WTC11 (cell line): ENCODE data around the gene LRRC8C. TPM values are rescaled to one million over a fixed set of nuclear protein-coding genes. Genes with fewer than 3 reads are reported as not detected.

Source experiments
- ATAC-seq: fragments of 200-7000 bp; cut with Tn5 transposase; 2 replicates; pipeline ENCODE4 v1.10.0; 2021; ENCODE audit warnings: mild to moderate bottlenecking, moderate library complexity
- CTCF ChIA-PET: fragments of 300-600 bp; sonication (Branson Sonifier 250); formaldehyde crosslinking; loops from one replicate; lab custom pipeline; 2021; ENCODE audit warnings: antibody characterized with exemption; lab: Charles Lee
- POLR2A ChIA-PET: fragments of 350-600 bp; sonication (Branson Sonifier 250); formaldehyde crosslinking; loops from one replicate; lab custom pipeline; 2021; ENCODE audit warnings: antibody characterized with exemption; lab: Charles Lee
- DNase-seq: peaks from one replicate; pipeline ENCODE4 v3.0.0; 2021; ENCODE audit warnings: low spot score
- H3K27ac Mint-ChIP-seq: 2 replicates; pipeline ENCODE4 v1.8.0; 2021; ENCODE audit warnings: mixed read lengths
- H3K27me3 Mint-ChIP-seq: 2 replicates; pipeline ENCODE4 v1.8.0; 2021; ENCODE audit warnings: low read depth, mild to moderate bottlenecking, moderate library complexity, mixed read lengths
- H3K36me3 Mint-ChIP-seq: 2 replicates; pipeline ENCODE4 v1.8.0; 2021; ENCODE audit warnings: mixed read lengths
- H3K4me1 Mint-ChIP-seq: 2 replicates; pipeline ENCODE4 v1.8.0; 2022; ENCODE audit warnings: mixed read lengths
- H3K4me3 Mint-ChIP-seq: 2 replicates; pipeline ENCODE4 v1.8.0; 2021; ENCODE audit warnings: mild to moderate bottlenecking, moderate library complexity, mixed read lengths
- H3K9me3 Mint-ChIP-seq: 2 replicates; pipeline ENCODE4 v1.8.0; 2021; ENCODE audit warnings: mixed read lengths
- AR ChIP-seq: fragments of 250-450 bp; sonication (Bioruptor Pico); IDR thresholded peaks from 2 replicates; pipeline ENCODE4 v1.9.0; 2021; ENCODE audit warnings: mild to moderate bottlenecking
- ATF2 ChIP-seq: sonication (generic); formaldehyde crosslinking; IDR thresholded peaks from 2 replicates; pipeline ENCODE4 v1.8.1; 2022; ENCODE audit warnings: low read depth, missing genetic modification reagents, borderline replicate concordance
- ATF3 ChIP-seq: sonication (generic); formaldehyde crosslinking; conservative IDR thresholded peaks from 2 replicates; pipeline ENCODE4 v1.8.1; 2022; ENCODE audit warnings: mild to moderate bottlenecking, missing genetic modification reagents
- CBFB ChIP-seq: sonication (generic); formaldehyde crosslinking; IDR thresholded peaks from 2 replicates; pipeline ENCODE4 v1.8.1; 2022; ENCODE audit warnings: mild to moderate bottlenecking, low read depth, missing genetic modification reagents
- HMGA2 ChIP-seq: fragments of 250-450 bp; sonication (Bioruptor Pico); IDR thresholded peaks from 2 replicates; pipeline ENCODE4 v1.4.0; 2021; ENCODE audit warnings: mild to moderate bottlenecking, moderate library complexity
- MYBL2 ChIP-seq: sonication (generic); formaldehyde crosslinking; IDR thresholded peaks from 2 replicates; pipeline ENCODE4 v1.8.1; 2023; ENCODE audit warnings: mild to moderate bottlenecking, moderate library complexity, missing genetic modification reagents
- NFATC4 ChIP-seq: fragments of 250-450 bp; sonication (Bioruptor Pico); IDR thresholded peaks from 2 replicates; pipeline ENCODE4 v1.9.0; 2021; ENCODE audit warnings: mild to moderate bottlenecking
- NR2C2 ChIP-seq: sonication (generic); formaldehyde crosslinking; IDR thresholded peaks from 2 replicates; pipeline ENCODE4 v1.8.0; 2022; ENCODE audit warnings: mild to moderate bottlenecking, missing genetic modification reagents
- OVOL2 ChIP-seq: fragments of 250-450 bp; sonication (Bioruptor Pico); IDR thresholded peaks from 2 replicates; pipeline ENCODE4 v1.9.0; 2021; ENCODE audit warnings: mild to moderate bottlenecking, borderline replicate concordance
- PRRX2 ChIP-seq: fragments of 250-450 bp; sonication (Bioruptor Pico); IDR thresholded peaks from 2 replicates; pipeline ENCODE4 v1.8.0; 2021; ENCODE audit warnings: mild to moderate bottlenecking
- RELA ChIP-seq: sonication (generic); formaldehyde crosslinking; IDR thresholded peaks from 2 replicates; pipeline ENCODE4 v1.8.1; 2022; ENCODE audit warnings: missing genetic modification reagents, mild to moderate bottlenecking, borderline replicate concordance
- SMAD4 ChIP-seq: sonication (generic); formaldehyde crosslinking; IDR thresholded peaks from 2 replicates; pipeline ENCODE4 v1.8.0; 2022; ENCODE audit warnings: mild to moderate bottlenecking, missing genetic modification reagents
- TEAD1 ChIP-seq: sonication (generic); formaldehyde crosslinking; IDR thresholded peaks from 2 replicates; pipeline ENCODE4 v1.8.0; 2022; ENCODE audit warnings: mild to moderate bottlenecking, missing genetic modification reagents
- ZNF121 ChIP-seq: sonication (generic); formaldehyde crosslinking; IDR thresholded peaks from 2 replicates; pipeline ENCODE4 v1.8.0; 2023; ENCODE audit warnings: missing genetic modification reagents
- ZNF138 ChIP-seq: sonication (generic); formaldehyde crosslinking; conservative IDR thresholded peaks from 2 replicates; pipeline ENCODE4 v1.8.1; 2022; ENCODE audit warnings: mild to moderate bottlenecking, moderate library complexity, missing genetic modification reagents
- ZNF317 ChIP-seq: sonication (generic); formaldehyde crosslinking; IDR thresholded peaks from 2 replicates; pipeline ENCODE4 v1.8.1; 2023; ENCODE audit warnings: low read depth, mild to moderate bottlenecking, moderate library complexity, missing genetic modification reagents, borderline replicate concordance
- ZNF532 ChIP-seq: fragments of 250-450 bp; sonication (Bioruptor Pico); IDR thresholded peaks from 2 replicates; pipeline ENCODE4 v1.9.0; 2021; ENCODE audit warnings: mild to moderate bottlenecking, borderline replicate concordance
- total RNA-seq: library from RNA; stranded (reverse); gene quantifications from 3 replicates; pipeline ENCODE4 v1.2.3, GENCODE V29; 2021
- TF ChIP-seq, protein P1 (sequence below): fragments of 250-450 bp; sonication (Bioruptor Pico); conservative IDR thresholded peaks from 2 replicates; pipeline ENCODE4 v1.9.0; 2021; ENCODE audit warnings: mild to moderate bottlenecking
- TF ChIP-seq, protein P2 (sequence below): sonication (generic); formaldehyde crosslinking; IDR thresholded peaks from 2 replicates; pipeline ENCODE4 v1.8.1; 2023; ENCODE audit warnings: mild to moderate bottlenecking, missing genetic modification reagents, moderate library complexity
- TF ChIP-seq, protein P3 (sequence below): sonication (generic); formaldehyde crosslinking; IDR thresholded peaks from 2 replicates; pipeline ENCODE4 v1.8.1; 2023; ENCODE audit warnings: mild to moderate bottlenecking, missing genetic modification reagents, borderline replicate concordance

The LRRC8C gene
- total RNA-seq, 1 experiment from 2014 or later: 1.8 TPM

- Mint-ChIP-seq H3K36me3 (no peaks in the 10 kb centered on the region), H3K27ac (no peak overlapping the region), H3K27me3 (peaks cover 36% of the 10 kb centered on the region), H3K4me1 (peaks cover 25% of the 10 kb centered on the region), H3K4me3 (no peak overlapping the region), H3K9me3 (no peaks in the 10 kb centered on the region)
- CTCF ChIA-PET: interaction anchor here (1.3 to 3.2 kb wide), 16 partner anchors 9 to 305 kb away, joined by 4 to 45 read pairs (median 9); partner anchors contain the start of gene LRRC8C
- TF ChIP-seq RELA (CRISPR knock-in tag) (no peak), ZNF532 (no peak), NFATC4 (CRISPR knock-in tag) (no peak), ZNF121 (CRISPR knock-in tag) (no peak), TEAD1 (CRISPR knock-in tag) (no peak), ATF3 (CRISPR knock-in tag) (no peak), AR (CRISPR knock-in tag) (no peak)
- TF ChIP-seq, protein P1, sequence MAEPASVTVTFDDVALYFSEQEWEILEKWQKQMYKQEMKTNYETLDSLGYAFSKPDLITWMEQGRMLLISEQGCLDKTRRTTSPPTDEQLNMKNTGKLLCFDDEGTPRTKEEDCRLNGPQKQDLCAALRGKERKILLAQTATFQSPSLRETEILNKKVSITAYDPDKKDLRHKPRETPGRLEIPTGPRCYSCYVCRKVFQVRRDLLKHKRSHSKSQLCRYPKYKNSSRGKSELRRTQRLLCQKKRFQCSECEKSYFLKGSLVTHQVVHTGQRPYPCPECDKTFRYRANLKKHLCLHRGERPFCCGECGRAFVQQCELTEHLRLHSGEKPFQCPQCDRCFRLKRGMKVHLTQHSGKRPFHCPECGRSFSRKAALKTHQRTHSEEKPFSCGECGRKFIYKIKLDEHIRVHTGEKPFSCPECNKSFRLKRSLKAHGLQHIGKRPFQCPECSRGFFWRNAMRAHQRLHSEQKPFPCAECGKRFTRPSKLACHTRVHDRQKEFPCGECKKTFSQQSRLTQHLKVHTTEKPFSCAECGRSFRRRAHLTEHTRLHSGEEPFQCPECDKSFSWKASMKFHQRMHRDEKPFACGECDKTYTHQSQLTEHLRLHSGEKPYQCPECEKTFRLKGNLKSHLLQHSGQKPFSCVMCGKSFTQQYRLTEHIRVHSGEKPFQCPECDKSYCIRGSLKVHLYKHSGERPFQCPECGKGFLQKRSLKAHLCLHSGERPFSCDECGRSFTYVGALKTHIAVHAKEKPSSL (CRISPR knock-in tag): no peak
- ATAC-seq: no peak
- no peak for DNase-seq
- POLR2A ChIA-PET: no interaction called here
Measured at GRCh38 chr1:89761901-89762300, 129.0 kb downstream of the LRRC8C start.

DNA sequence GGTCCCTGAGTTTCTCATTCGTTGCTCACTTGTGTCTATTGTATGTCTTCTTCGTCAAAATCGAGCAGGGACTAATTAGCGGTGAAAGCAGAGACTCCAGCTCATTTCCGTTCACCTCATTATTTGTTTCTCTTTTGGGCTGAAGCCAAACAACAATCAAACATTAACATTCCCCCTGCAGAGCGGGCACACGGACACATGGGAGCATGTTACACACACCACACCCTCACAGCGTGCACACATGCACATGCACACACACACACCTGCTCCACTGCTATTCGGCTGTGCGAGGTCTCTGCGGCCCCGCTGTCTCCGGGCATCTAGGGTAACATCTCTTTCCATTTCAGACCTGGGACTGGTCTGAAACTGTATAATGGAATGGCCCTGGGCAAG lies 129.5 kb downstream of the LRRC8C start:
- H3K27me3 Mint-ChIP-seq: peaks cover 36% of the 10 kb centered on the region

More for the DNA sequence above, 129.5 kb downstream of the LRRC8C start:
- Mint-ChIP-seq H3K4me1 (peaks cover 20% of the 10 kb centered on the region), H3K27ac (no peak overlapping the region), H3K4me3 (peak overlapping the region; percentile 94), H3K36me3 (no peaks in the 10 kb centered on the region), H3K9me3 (no peaks in the 10 kb centered on the region)
- TF ChIP-seq PRRX2 (no peak), ATF2 (no peak), ZNF138 (CRISPR knock-in tag) (no peak), CBFB (CRISPR knock-in tag) (no peak), MYBL2 (CRISPR knock-in tag) (no peak), OVOL2 (CRISPR knock-in tag) (no peak), SMAD4 (CRISPR knock-in tag) (no peak), NR2C2 (no peak), HMGA2 (CRISPR knock-in tag) (no peak), ZNF317 (CRISPR knock-in tag) (no peak)
- TF ChIP-seq, protein P2, sequence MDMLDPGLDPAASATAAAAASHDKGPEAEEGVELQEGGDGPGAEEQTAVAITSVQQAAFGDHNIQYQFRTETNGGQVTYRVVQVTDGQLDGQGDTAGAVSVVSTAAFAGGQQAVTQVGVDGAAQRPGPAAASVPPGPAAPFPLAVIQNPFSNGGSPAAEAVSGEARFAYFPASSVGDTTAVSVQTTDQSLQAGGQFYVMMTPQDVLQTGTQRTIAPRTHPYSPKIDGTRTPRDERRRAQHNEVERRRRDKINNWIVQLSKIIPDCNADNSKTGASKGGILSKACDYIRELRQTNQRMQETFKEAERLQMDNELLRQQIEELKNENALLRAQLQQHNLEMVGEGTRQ: no peak
- TF ChIP-seq, protein P3, sequence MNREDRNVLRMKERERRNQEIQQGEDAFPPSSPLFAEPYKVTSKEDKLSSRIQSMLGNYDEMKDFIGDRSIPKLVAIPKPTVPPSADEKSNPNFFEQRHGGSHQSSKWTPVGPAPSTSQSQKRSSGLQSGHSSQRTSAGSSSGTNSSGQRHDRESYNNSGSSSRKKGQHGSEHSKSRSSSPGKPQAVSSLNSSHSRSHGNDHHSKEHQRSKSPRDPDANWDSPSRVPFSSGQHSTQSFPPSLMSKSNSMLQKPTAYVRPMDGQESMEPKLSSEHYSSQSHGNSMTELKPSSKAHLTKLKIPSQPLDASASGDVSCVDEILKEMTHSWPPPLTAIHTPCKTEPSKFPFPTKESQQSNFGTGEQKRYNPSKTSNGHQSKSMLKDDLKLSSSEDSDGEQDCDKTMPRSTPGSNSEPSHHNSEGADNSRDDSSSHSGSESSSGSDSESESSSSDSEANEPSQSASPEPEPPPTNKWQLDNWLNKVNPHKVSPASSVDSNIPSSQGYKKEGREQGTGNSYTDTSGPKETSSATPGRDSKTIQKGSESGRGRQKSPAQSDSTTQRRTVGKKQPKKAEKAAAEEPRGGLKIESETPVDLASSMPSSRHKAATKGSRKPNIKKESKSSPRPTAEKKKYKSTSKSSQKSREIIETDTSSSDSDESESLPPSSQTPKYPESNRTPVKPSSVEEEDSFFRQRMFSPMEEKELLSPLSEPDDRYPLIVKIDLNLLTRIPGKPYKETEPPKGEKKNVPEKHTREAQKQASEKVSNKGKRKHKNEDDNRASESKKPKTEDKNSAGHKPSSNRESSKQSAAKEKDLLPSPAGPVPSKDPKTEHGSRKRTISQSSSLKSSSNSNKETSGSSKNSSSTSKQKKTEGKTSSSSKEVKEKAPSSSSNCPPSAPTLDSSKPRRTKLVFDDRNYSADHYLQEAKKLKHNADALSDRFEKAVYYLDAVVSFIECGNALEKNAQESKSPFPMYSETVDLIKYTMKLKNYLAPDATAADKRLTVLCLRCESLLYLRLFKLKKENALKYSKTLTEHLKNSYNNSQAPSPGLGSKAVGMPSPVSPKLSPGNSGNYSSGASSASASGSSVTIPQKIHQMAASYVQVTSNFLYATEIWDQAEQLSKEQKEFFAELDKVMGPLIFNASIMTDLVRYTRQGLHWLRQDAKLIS (CRISPR knock-in tag): no peak
- ChIA-PET CTCF (interaction anchor here (0.6 to 3.2 kb wide), 80 partner anchors 8 to 829 kb away, joined by 3 to 45 read pairs (median 4); partner anchors contain the start of genes LRRC8C and LRRC8D), POLR2A (interaction anchor here (1.2 kb wide), 1 partner anchor 279 kb away, joined by 3 read pairs; no protein-coding TSS in a partner anchor)
- ATAC-seq (peak; percentile 3), DNase-seq (no peak)
